OCI-LY3 (cell line): Measurements from ENCODE around the gene POLA2.
A peak's percentile ranks its signal among the peaks of the same experiment; 100 is the strongest.

Experiments used
- H2AFZ ChIP-seq: fragments of 200-600, 300-600 bp; shearing (Covaris generic); 2 replicates; pipeline ENCODE4 v1.6.0; 2014; ENCODE audit warnings: antibody characterized with exemption, low read depth, low read length
- H3K27ac ChIP-seq: fragments of 200-600, 300-600 bp; sonication (generic); 2 replicates; pipeline ENCODE4 v1.5.1; 2014; ENCODE audit warnings: mild to moderate bottlenecking, low read length, moderate library complexity, mixed read lengths
- H3K27me3 ChIP-seq: fragments of 200-600, 300-600 bp; sonication (generic); 2 replicates; pipeline ENCODE4 v1.6.1; 2014; ENCODE audit warnings: low read depth, low read length, mixed read lengths
- H3K36me3 ChIP-seq: fragments of 200-600, 300-600 bp; sonication (generic); replicated peaks from 2 replicates; pipeline ENCODE3; 2014; ENCODE audit warnings: low read depth, low read length, mixed read lengths
- H3K4me1 ChIP-seq: fragments of 300-600, 200-600 bp; sonication (generic); 2 replicates; pipeline ENCODE4 v1.6.1; 2014; ENCODE audit warnings: low read length, mixed read lengths
- H3K4me2 ChIP-seq: fragments of 200-600, 300-600 bp; sonication (generic); 2 replicates; pipeline ENCODE4 v1.6.1; 2014; ENCODE audit warnings: low read length, mixed read lengths
- H3K4me3 ChIP-seq: fragments of 300-600, 200-600 bp; sonication (generic); 2 replicates; pipeline ENCODE4 v1.5.1; 2014; ENCODE audit warnings: antibody characterized with exemption, mild to moderate bottlenecking, low read length, moderate library complexity
- H3K79me2 ChIP-seq: fragments of 300-600, 200-600 bp; shearing (Covaris generic); 2 replicates; pipeline ENCODE4 v1.6.1; 2014; ENCODE audit warnings: mild to moderate bottlenecking, low read length, mixed read lengths
- H3K9ac ChIP-seq: fragments of 300-600, 200-600 bp; shearing (Covaris generic); 2 replicates; pipeline ENCODE4 v1.6.0; 2014; ENCODE audit warnings: mild to moderate bottlenecking, low read length, moderate library complexity
- H3K9me3 ChIP-seq: fragments of 200-600, 300-600 bp; shearing (Covaris generic); 2 replicates; pipeline ENCODE4 v1.6.1; 2014; ENCODE audit warnings: low read length, mixed read lengths; ENCODE audit not compliant: insufficient read depth
- H4K20me1 ChIP-seq: fragments of 200-600, 300-600 bp; sonication (generic); 2 replicates; pipeline ENCODE4 v1.6.1; 2016; ENCODE audit warnings: low read length, mixed read lengths; ENCODE audit not compliant: insufficient read depth
- EZH2phosphoT487 ChIP-seq: fragments of 200-600 bp; shearing (Covaris generic); IDR thresholded peaks from 2 replicates; pipeline ENCODE4 v1.6.1; 2018; ENCODE audit warnings: antibody characterized with exemption, mixed run types, low read depth
- TF ChIP-seq, protein P1 (sequence below): fragments of 200-600, 300-600 bp; sonication (generic); IDR thresholded peaks from 2 replicates; pipeline ENCODE4 v1.5.1; 2014; ENCODE audit warnings: antibody characterized with exemption, low read length, low read depth

The POLA2 gene

DNA sequence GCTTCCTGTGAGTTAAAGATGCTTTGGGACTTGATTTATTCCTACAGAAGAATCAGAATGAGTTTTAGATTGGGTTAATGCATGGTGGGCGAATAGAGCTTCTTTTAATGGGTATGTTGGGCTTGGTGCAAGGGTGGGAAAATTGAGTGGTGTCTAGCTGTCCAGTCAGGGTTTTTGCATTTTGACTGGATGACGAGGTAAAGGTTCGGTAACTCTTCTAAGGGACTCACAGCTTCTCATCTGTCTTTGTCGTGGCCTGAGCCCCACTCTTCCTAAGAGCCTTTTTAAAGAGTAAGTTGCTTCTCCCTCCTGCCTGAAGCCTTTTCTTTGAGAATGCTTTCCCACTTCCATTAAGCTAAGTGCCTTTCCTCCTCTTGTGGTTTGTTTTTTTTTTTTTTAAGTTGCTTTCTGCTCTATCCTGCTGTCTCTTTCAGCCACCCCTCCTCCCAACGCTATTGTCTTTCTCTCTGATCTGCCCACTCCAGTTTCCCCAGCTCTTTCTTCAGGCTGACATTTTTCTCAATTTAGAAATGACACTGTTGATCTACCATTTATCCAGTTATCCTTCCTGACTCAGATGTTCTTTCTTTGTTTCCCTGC is 73.0 kb downstream of the POLA2 start:
- Histone ChIP-seq H3K9me3 (no peaks in the 10 kb centered on the region), H4K20me1 (peaks cover 30% of the 10 kb centered on the region), H3K4me1 (peaks cover 14% of the 10 kb centered on the region), H3K79me2 (peaks cover 58% of the 10 kb centered on the region), H3K4me2 (peak overlapping the region; percentile 94), H3K27ac (no peak overlapping the region), H3K27me3 (no peaks in the 10 kb centered on the region), H2AFZ (no peak overlapping the region), H3K4me3 (peak overlapping the region; percentile 82), H3K36me3 (peaks cover 22% of the 10 kb centered on the region), H3K9ac (peak overlapping the region; percentile 89)
- TF ChIP-seq, protein P1, sequence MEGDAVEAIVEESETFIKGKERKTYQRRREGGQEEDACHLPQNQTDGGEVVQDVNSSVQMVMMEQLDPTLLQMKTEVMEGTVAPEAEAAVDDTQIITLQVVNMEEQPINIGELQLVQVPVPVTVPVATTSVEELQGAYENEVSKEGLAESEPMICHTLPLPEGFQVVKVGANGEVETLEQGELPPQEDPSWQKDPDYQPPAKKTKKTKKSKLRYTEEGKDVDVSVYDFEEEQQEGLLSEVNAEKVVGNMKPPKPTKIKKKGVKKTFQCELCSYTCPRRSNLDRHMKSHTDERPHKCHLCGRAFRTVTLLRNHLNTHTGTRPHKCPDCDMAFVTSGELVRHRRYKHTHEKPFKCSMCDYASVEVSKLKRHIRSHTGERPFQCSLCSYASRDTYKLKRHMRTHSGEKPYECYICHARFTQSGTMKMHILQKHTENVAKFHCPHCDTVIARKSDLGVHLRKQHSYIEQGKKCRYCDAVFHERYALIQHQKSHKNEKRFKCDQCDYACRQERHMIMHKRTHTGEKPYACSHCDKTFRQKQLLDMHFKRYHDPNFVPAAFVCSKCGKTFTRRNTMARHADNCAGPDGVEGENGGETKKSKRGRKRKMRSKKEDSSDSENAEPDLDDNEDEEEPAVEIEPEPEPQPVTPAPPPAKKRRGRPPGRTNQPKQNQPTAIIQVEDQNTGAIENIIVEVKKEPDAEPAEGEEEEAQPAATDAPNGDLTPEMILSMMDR, result no peak
- no peak for TF ChIP-seq EZH2phosphoT487

GRCh38 chr11:65338676-65339075 is 76.9 kb downstream of the POLA2 start:
- H3K79me2 ChIP-seq, result peaks cover 59% of the 10 kb centered on the region
- H3K4me2 ChIP-seq, result no peak overlapping the region
- no peaks in the 10 kb centered on the region for H3K27me3 ChIP-seq
- H2AFZ ChIP-seq, result no peak overlapping the region
- peaks cover 12% of the 10 kb centered on the region for H3K4me1 ChIP-seq
- H3K27ac ChIP-seq, result no peak overlapping the region
- no peak overlapping the region for H3K4me3 ChIP-seq
- H3K9me3 ChIP-seq, result no peaks in the 10 kb centered on the region
- no peak overlapping the region for H3K9ac ChIP-seq
- H3K36me3 ChIP-seq, result peaks cover 51% of the 10 kb centered on the region
- TF ChIP-seq, protein P1, result no peak
- TF ChIP-seq EZH2phosphoT487, result no peak
- H4K20me1 ChIP-seq, result peaks cover 39% of the 10 kb centered on the region

DNA sequence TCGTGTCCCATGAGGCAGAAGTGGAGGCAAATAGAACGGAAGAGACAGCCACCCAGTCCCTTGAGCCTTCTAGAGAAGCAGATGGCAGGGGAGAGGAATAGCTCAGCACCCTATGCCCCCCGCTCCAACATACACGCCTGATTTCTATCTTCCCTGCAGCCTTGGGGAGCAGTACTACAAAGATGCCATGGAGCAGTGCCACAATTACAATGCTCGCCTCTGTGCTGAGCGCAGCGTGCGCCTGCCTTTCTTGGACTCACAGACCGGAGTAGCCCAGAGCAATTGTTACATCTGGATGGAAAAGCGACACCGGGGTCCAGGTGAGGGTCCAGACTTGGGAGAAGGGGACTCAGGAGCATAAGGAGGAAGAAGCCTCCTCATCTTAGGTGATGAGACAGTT is 78.5 kb downstream of the POLA2 start:
- H3K4me2 ChIP-seq, result no peak overlapping the region

DNA sequence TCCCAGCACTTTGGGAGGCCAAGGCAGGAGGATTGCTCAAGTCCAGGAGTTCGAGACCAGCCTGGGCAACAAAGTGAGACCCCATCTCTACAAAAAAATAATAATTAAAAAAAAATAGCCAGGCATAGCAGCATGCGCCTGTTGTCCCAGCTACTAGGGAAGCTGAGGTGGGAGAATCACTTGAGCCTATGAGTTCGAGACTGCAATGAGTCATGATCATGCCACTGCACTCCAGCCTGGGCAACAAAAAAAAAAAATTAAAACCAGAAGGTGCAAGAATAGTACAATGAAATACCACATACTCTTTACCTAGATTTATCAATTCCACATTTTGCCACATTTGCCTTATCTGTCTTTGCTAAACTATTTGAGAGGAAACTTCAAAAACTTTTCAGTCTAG is 80.1 kb downstream of the POLA2 start:
- no peak for TF ChIP-seq EZH2phosphoT487
- TF ChIP-seq, protein P1, result no peak

More for the DNA sequence above, 78.5 kb downstream of the POLA2 start:
- H3K36me3 ChIP-seq, result peaks cover 64% of the 10 kb centered on the region
- no peak overlapping the region for H2AFZ ChIP-seq
- H3K79me2 ChIP-seq, result peaks cover 43% of the 10 kb centered on the region
- TF ChIP-seq, protein P1, result no peak
- TF ChIP-seq EZH2phosphoT487, result no peak
- no peak overlapping the region for H3K9ac ChIP-seq
- no peaks in the 10 kb centered on the region for H3K27me3 ChIP-seq
- H3K9me3 ChIP-seq, result no peaks in the 10 kb centered on the region
- no peak overlapping the region for H3K27ac ChIP-seq
- peaks cover 4% of the 10 kb centered on the region for H3K4me1 ChIP-seq
- no peak overlapping the region for H3K4me3 ChIP-seq
- peaks cover 29% of the 10 kb centered on the region for H4K20me1 ChIP-seq

More for the DNA sequence above, 80.1 kb downstream of the POLA2 start:
- Histone ChIP-seq H3K4me1 (no peaks in the 10 kb centered on the region), H4K20me1 (peaks cover 25% of the 10 kb centered on the region), H3K9ac (no peak overlapping the region), H3K36me3 (peaks cover 70% of the 10 kb centered on the region), H3K4me3 (no peak overlapping the region), H3K4me2 (no peak overlapping the region), H2AFZ (no peak overlapping the region), H3K9me3 (no peaks in the 10 kb centered on the region), H3K79me2 (peaks cover 29% of the 10 kb centered on the region), H3K27ac (no peak overlapping the region), H3K27me3 (no peaks in the 10 kb centered on the region)
